ENCODE results near the gene LYRM9. TPM values are rescaled to one million over a fixed set of nuclear protein-coding genes. Genes with fewer than 3 reads are reported as not detected.

LYRM9 gene
- total and polyA plus RNA-seq, 2 of the 8 experiments (the other 6 are each of a cell fraction or from before 2014, with no cell fraction given), result 4.3 to 5.2 TPM

GRCh38 chr17:27892866-27893769, at the start of gene LYRM9 (continued):
- TF ChIP-seq ZNF274 (IDR thresholded peaks at IDR 0.05; ENCODE audit: borderline replicate concordance, extremely low read depth, low read length) (no peak), RFX5 (IDR thresholded peaks at IDR 0.05; ENCODE audit: borderline replicate concordance, low read depth, low read length) (no peak), TEAD4 (IDR thresholded peaks at IDR 0.05; ENCODE audit: low read depth, low read length) (no peak), SAP30 (IDR thresholded peaks at IDR 0.05; ENCODE audit: insufficient read depth, insufficient replicate concordance, low read length) (no peak), RAD21 (IDR thresholded peaks at IDR 0.05 in 1 of 2, conservative IDR thresholded peaks at IDR 0.05 in 1 of 2; ENCODE audit: low read depth in 2 of 2, low read length in 2 of 2) (peak; percentile 34 to 63; a peak in 3 of 4 replicates), CEBPB (IDR thresholded peaks at IDR 0.05; ENCODE audit: low read depth, low read length) (no peak), BRCA1 (IDR thresholded peaks at IDR 0.05; ENCODE audit: low read depth, low read length) (no peak), NRF1 (IDR thresholded peaks at IDR 0.05; ENCODE audit: low read depth, low read length) (peak; percentile 53), SP1 (IDR thresholded peaks at IDR 0.05; ENCODE audit: low read depth, low read length) (no peak), FOSL1 (IDR thresholded peaks at IDR 0.05; ENCODE audit: insufficient read depth, low read depth, low read length) (no peak), EZH2 (IDR thresholded peaks at IDR 0.05; ENCODE audit: low read depth, low read length, severe bottlenecking) (no peak), KDM4A (IDR thresholded peaks at IDR 0.05; ENCODE audit: low read depth, low read length, severe bottlenecking) (peak; percentile 59), TAF7 (optimal IDR thresholded peaks at IDR 0.05; ENCODE audit: borderline replicate concordance, low read depth, low read length) (no peak), JUND (IDR thresholded peaks at IDR 0.05; ENCODE audit: low read length) (no peak), CBX8 (IDR thresholded peaks at IDR 0.05; ENCODE audit: borderline replicate concordance, low read depth, low read length) (no peak), POLR2A (IDR thresholded peaks at IDR 0.05; ENCODE audit: control extremely low read depth in 1 of 2, low read depth in 2 of 2, low read length in 2 of 2) (0 out of 3 replicates have a peak, but pooled peaks of 1 of the 2 experiments have one; percentile 31), SIN3A (conservative IDR thresholded peaks at IDR 0.05 in 1 of 2, IDR thresholded peaks at IDR 0.05 in 1 of 2; ENCODE audit: low read depth in 1 of 2, low read length in 2 of 2) (no peak), ATF2 (IDR thresholded peaks at IDR 0.05; ENCODE audit: low read length) (no peak), RXRA (IDR thresholded peaks at IDR 0.05; ENCODE audit: insufficient read depth, low read depth, low read length) (no peak), RBBP5 (IDR thresholded peaks at IDR 0.05; ENCODE audit: borderline replicate concordance, low read depth, low read length) (peak; percentile 46; the same call in 1 of the 2 replicates)

Data from H1 (cell line).